ENCODE measurements around the gene EFHC1. TPM values are rescaled to one million over a fixed set of nuclear protein-coding genes. Genes with fewer than 3 reads are reported as not detected.

The EFHC1 gene
- total RNA-seq, 1 donor from 2014 or later, result 43.6 TPM

GRCh38 chr6:52548999-52549398 is 128.9 kb downstream of the EFHC1 start:
- no peaks in the 10 kb centered on the region for H3K27me3 Mint-ChIP-seq
- no peak for DNase-seq (ENCODE audit: low spot score, unreplicated experiment)
- TF ChIP-seq CTCF (IDR thresholded peaks at IDR 0.05; ENCODE audit: unreplicated experiment), result no peak
- H3K9me3 Mint-ChIP-seq (ENCODE audit: low read depth), result no peaks in the 10 kb centered on the region
- H3K4me1 Mint-ChIP-seq (ENCODE audit: low read depth), result peaks cover 47% of the 10 kb centered on the region
- H3K27ac Mint-ChIP-seq, result no peak overlapping the region
- H3K4me3 Mint-ChIP-seq (ENCODE audit: low read depth), result no peak overlapping the region
- no peaks in the 10 kb centered on the region for H3K36me3 Mint-ChIP-seq (ENCODE audit: insufficient read depth)

GRCh38 chr6:52549428-52549827 is 129.3 kb downstream of the EFHC1 start:
- no peaks in the 10 kb centered on the region for H3K36me3 Mint-ChIP-seq (ENCODE audit: insufficient read depth)
- TF ChIP-seq CTCF (IDR thresholded peaks at IDR 0.05; ENCODE audit: unreplicated experiment), result no peak
- DNase-seq (ENCODE audit: low spot score, unreplicated experiment), result no peak
- no peak overlapping the region for H3K4me3 Mint-ChIP-seq (ENCODE audit: low read depth)
- no peaks in the 10 kb centered on the region for H3K9me3 Mint-ChIP-seq (ENCODE audit: low read depth)
- no peaks in the 10 kb centered on the region for H3K27me3 Mint-ChIP-seq
- H3K4me1 Mint-ChIP-seq (ENCODE audit: low read depth), result peaks cover 43% of the 10 kb centered on the region
- H3K27ac Mint-ChIP-seq, result no peak overlapping the region

- no peak overlapping the region for H3K4me3 Mint-ChIP-seq (ENCODE audit: low read depth)
- TF ChIP-seq CTCF (IDR thresholded peaks at IDR 0.05; ENCODE audit: unreplicated experiment), result no peak
Observed at GRCh38 chr6:52550014-52550575, 130.0 kb downstream of the EFHC1 start.

GRCh38 chr6:52550870-52551269 is 130.7 kb downstream of the EFHC1 start:
- H3K36me3 Mint-ChIP-seq (ENCODE audit: insufficient read depth), result no peaks in the 10 kb centered on the region
- no peak overlapping the region for H3K4me3 Mint-ChIP-seq (ENCODE audit: low read depth)
- no peaks in the 10 kb centered on the region for H3K9me3 Mint-ChIP-seq (ENCODE audit: low read depth)
- peak overlapping the region; percentile 59 for H3K27ac Mint-ChIP-seq
- H3K27me3 Mint-ChIP-seq, result no peaks in the 10 kb centered on the region
- peaks cover 35% of the 10 kb centered on the region for H3K4me1 Mint-ChIP-seq (ENCODE audit: low read depth)
- no peak for DNase-seq (ENCODE audit: low spot score, unreplicated experiment)
- no peak for TF ChIP-seq CTCF (IDR thresholded peaks at IDR 0.05; ENCODE audit: unreplicated experiment)

More at GRCh38 chr6:52550014-52550575, 130.0 kb downstream of the EFHC1 start:
- H3K4me1 Mint-ChIP-seq (ENCODE audit: low read depth), result peaks cover 37% of the 10 kb centered on the region
- no peaks in the 10 kb centered on the region for H3K27me3 Mint-ChIP-seq
- no peaks in the 10 kb centered on the region for H3K36me3 Mint-ChIP-seq (ENCODE audit: insufficient read depth)
- no peak overlapping the region for H3K27ac Mint-ChIP-seq
- no peaks in the 10 kb centered on the region for H3K9me3 Mint-ChIP-seq (ENCODE audit: low read depth)
- DNase-seq (ENCODE audit: low spot score, unreplicated experiment), result no peak

- Mint-ChIP-seq H3K36me3 (ENCODE audit: insufficient read depth) (no peaks in the 10 kb centered on the region), H3K4me1 (ENCODE audit: low read depth) (peaks cover 35% of the 10 kb centered on the region), H3K27ac (peak overlapping the region; percentile 60), H3K4me3 (ENCODE audit: low read depth) (no peak overlapping the region), H3K27me3 (no peaks in the 10 kb centered on the region), H3K9me3 (ENCODE audit: low read depth) (no peaks in the 10 kb centered on the region)
- DNase-seq (ENCODE audit: low spot score, unreplicated experiment), result no peak
- no peak for TF ChIP-seq CTCF (IDR thresholded peaks at IDR 0.05; ENCODE audit: unreplicated experiment)
Observed at GRCh38 chr6:52551483-52552277, 131.5 kb downstream of the EFHC1 start.
